GM21737 (cell line): ENCODE results near the gene ADIPOR2.

Source experiments
- ATAC-seq: cut with Tn5 transposase; IDR thresholded peaks from one replicate; pipeline ENCODE4 v1.9.1; 2021; ENCODE audit warnings: mild to moderate bottlenecking, moderate library complexity; ENCODE audit not compliant: unreplicated experiment

ADIPOR2 gene

GRCh38 chr12:1826867-1827705, 136.2 kb downstream of the ADIPOR2 start:
- ATAC-seq, result no peak

GRCh38 chr12:1827826-1828805, 137.2 kb downstream of the ADIPOR2 start:
- ATAC-seq, result no peak

DNA sequence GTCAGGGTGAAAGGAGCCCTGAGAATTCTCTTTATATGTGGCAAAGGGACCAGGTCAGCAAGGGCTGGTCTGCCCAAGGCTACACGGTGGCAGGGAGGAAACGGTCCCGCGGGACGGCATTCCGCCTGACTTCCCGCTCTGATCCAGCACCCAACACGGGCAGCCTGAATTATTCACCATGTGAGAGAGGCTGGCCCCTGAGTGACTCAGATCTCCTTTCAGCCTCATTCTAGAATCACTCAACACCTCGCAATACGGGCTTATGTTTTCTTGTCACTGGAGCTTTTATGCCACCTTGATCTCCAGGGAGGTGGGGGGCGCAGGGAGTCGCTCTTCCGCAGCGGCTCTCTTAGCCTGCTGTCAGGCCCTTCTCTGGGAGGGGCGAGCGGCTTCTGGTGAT, 138.0 kb downstream of the ADIPOR2 start:
- ATAC-seq, result no peak

- ATAC-seq, result no peak
These were observed 138.5 kb downstream of the ADIPOR2 start for GRCh38 chr12:1829306-1829900.

- ATAC-seq, result no peak
These were observed 139.6 kb downstream of the ADIPOR2 start for GRCh38 chr12:1830401-1830845.

- no peak for ATAC-seq
These were observed 140.4 kb downstream of the ADIPOR2 start for GRCh38 chr12:1830981-1831963.

GRCh38 chr12:1832801-1833595, 142.1 kb downstream of the ADIPOR2 start:
- no peak for ATAC-seq

GRCh38 chr12:1833596-1834028, 142.7 kb downstream of the ADIPOR2 start:
- no peak for ATAC-seq

GRCh38 chr12:1834186-1834925, 143.5 kb downstream of the ADIPOR2 start:
- no peak for ATAC-seq

- ATAC-seq, result no peak
These were observed 144.6 kb downstream of the ADIPOR2 start for GRCh38 chr12:1835211-1836131.

GRCh38 chr12:1836241-1836803, 145.5 kb downstream of the ADIPOR2 start:
- no peak for ATAC-seq

DNA sequence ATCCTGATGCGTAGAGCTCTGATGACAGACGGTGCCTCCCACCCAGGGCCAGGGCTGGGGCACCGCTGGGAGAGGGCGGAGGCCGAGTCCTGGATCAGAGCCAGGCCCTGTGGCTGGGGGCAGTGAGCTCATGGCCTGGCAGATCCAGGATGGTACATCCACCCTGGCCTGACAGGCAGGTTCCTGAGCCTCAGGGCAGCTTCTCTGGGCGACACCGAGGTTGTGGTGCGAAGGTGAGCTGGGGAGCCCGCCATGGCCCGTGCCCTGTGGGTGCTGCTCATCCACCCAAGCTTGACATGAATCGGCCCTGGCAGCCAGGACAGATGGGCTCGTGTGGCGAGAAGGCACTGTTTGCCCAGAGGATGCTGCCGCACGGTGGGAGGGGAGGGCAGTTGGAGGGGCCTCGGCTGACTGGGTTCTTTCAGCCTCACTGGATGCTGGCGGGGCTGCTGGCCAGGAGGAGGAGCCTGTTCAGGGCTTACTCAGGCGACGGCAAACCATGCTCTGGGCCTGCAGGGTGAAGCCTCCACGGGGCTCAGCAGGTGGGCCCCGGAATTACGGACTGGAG, 146.1 kb downstream of the ADIPOR2 start:
- ATAC-seq, result no peak

GRCh38 chr12:1837541-1838204, 146.8 kb downstream of the ADIPOR2 start:
- ATAC-seq, result no peak
